Retinal pigment epithelial cell (primary cell): ENCODE data around the gene GNA12.
A peak's percentile ranks its signal among the peaks of the same experiment; 100 is the strongest.

ENCODE experiments used
- DNase-seq: peaks from one replicate; pipeline ENCODE4 v3.0.0-alpha.2; 2010; ENCODE audit warnings: low read depth
- H3K4me3 ChIP-seq: 2 replicates; pipeline ENCODE4 v1.5.1; 2011; ENCODE audit warnings: mild to moderate bottlenecking, low read length, control low read depth, moderate library complexity
- TF ChIP-seq, protein P1 (sequence below): conservative IDR thresholded peaks from 2 replicates; pipeline ENCODE4 v1.5.1; 2011; ENCODE audit warnings: low read depth, low read length, control low read depth, inconsistent platforms

Gene GNA12

DNA sequence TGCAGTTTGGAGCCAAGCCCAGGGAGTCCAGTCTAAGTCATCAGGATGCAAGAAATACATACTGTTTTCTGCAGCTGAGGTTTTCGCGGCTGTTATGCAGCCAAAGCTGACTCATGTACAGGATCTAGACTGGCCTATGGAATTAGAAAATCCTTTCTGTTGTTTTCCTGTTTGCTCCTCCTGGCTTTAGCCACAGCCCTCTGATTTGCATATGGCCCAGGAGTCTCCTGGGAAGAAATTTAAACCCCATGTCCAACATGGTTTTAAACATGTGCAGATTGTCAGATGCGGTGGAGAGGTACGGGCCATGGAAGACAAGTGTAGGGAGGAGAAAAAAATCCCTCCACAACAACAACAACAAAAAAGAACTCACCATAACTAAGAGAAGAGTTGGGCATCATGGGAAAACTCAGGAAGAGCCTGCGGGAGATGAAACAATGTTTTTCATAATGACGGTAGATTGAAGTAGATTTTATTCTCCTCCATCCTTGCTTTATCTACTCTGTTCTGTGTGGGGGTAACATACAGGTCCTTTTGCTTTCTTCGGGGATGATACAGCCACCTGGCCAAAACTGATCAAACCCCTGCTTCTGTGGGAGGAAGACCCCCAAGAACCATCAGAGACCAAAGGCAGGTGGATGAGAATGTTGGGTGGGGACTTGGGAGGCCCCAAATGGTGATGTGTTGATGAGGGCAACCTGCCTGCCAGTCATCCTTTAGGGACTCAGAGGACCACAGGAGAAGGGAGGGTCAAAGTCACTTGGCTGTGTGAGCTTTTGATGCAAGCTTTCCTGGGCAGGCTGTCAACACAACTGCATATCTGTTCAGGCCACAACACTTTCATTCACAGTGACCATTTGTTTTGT lies 29.8 kb upstream of the GNA12 start:
- peak; percentile 78 for DNase-seq
- H3K4me3 ChIP-seq: no peak overlapping the region
- TF ChIP-seq, protein P1, sequence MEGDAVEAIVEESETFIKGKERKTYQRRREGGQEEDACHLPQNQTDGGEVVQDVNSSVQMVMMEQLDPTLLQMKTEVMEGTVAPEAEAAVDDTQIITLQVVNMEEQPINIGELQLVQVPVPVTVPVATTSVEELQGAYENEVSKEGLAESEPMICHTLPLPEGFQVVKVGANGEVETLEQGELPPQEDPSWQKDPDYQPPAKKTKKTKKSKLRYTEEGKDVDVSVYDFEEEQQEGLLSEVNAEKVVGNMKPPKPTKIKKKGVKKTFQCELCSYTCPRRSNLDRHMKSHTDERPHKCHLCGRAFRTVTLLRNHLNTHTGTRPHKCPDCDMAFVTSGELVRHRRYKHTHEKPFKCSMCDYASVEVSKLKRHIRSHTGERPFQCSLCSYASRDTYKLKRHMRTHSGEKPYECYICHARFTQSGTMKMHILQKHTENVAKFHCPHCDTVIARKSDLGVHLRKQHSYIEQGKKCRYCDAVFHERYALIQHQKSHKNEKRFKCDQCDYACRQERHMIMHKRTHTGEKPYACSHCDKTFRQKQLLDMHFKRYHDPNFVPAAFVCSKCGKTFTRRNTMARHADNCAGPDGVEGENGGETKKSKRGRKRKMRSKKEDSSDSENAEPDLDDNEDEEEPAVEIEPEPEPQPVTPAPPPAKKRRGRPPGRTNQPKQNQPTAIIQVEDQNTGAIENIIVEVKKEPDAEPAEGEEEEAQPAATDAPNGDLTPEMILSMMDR: no peak

DNA sequence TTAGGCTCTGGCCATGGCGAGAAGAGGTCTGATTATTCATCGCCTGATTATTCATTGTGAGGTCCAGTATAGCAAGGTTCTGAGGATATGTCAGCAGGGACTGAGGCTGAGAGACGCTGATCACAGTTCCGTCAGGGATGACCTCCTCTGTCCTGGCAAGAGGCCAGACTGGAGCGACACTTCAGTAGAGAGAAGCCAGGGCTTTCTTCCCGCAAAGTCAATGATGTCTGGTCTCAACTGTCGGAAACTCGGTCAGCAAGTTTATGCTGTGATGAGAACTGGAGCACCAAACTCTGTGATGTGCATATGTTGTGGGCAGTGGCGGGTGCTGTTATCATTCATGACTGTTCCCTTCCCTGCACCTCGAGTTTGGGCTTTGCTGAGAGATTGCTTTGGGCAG lies 29.0 kb upstream of the GNA12 start:
- no peak for DNase-seq
- H3K4me3 ChIP-seq: no peak overlapping the region
- TF ChIP-seq, protein P1: no peak

DNA sequence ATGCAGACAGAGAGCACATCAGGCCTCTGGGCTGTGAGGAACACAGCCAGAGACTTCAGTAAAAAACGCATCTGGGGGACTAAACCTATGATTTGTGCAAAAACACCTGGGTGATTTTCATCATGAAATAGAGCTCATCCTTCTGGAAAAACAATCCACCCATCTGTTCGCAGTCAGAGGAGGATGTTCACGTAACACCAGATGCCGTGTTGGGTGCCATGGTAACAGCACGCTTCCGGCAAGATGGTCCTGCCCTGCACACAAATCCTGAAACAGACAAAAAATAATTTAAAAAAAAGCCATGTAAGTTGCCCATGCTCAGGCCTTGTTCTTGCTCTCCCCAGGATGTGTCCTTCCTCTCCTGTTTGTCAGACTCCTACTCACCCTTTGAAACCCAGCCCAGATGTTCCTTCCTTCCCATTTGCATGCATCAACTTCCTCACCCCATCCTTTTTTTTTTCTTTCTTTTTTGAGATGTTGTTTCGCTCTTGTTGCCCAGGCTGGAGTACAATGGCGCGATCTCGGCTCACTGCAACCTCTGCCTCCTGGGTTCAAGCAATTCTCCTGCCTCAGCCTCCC lies 28.3 kb upstream of the GNA12 start:
- TF ChIP-seq, protein P1: no peak
- DNase-seq: no peak
- no peak overlapping the region for H3K4me3 ChIP-seq

DNA sequence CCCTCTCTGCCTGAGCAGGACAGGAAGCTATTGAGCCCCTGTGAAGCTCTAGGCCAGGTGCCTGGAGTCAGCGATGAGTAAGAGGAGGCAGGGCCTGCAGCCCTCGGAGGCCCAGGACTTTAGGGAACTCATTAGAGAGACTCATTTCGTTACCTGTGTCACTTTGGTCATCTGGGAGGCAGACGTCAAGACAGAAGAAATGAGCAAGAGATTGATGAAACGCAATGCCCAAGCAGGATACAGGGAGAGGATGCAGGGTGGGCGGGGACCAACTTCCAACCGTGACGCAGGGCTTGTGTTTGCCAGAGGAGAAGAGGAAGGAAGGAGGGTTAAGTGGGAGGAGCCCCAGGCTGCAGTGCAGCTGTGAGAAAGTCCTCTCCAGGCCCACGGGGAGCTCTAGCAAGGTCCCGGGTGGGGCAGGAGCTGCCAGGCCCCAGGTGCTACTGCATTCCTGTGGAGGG lies 26.4 kb upstream of the GNA12 start:
- TF ChIP-seq, protein P1: no peak
- no peak for DNase-seq
- H3K4me3 ChIP-seq: no peak overlapping the region

DNA sequence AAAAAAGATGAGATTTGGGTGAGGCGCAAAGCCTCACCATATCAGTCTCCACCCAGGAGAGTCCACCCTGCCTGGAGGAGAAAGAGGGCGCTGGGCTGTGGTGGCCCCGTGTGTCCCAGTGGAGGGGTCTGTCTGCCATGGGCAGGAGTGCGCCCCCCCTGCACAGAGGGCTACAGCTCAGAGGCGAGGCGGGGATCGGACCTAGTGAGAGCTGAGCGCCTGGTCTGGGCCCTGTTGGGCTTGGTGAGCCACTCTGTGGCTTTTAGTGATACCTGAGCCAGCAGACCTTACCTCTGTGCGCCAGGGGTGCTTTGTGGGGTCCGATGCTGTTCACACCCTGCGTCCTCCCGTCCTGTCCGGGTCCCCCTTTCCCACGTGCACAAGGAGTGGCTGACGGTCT lies 25.9 kb upstream of the GNA12 start:
- no peak overlapping the region for H3K4me3 ChIP-seq
- TF ChIP-seq, protein P1: no peak
- DNase-seq: no peak

DNA sequence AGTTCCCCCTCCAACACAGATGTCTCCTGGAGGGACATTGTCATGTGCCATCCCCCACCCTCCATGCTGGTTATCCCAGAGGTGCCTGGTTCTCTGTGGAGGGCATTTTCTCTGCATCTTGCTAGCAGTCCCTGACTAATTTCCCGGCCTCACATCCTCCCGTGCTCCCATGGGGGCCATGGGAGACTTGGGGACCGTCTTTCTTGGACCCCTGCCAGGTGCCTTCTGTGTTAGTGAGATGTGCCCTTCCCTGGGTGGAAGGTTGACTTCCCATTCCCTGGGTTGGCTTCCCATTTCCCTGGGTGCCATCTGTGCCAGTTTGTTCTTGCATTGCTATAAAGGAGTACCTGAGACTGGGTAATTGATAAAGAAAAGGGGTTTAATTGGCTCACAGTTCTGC lies 22.5 kb upstream of the GNA12 start:
- no peak for DNase-seq
- no peak overlapping the region for H3K4me3 ChIP-seq
- TF ChIP-seq, protein P1: no peak
